ENCODE measurements around the gene CRELD2. TPM values are rescaled to one million over a fixed set of nuclear protein-coding genes. Genes with fewer than 3 reads are reported as not detected.

The CRELD2 gene
- total and polyA plus RNA-seq, 8 donors, result 19.4 to 83.0 (median 38.0) TPM

DNA sequence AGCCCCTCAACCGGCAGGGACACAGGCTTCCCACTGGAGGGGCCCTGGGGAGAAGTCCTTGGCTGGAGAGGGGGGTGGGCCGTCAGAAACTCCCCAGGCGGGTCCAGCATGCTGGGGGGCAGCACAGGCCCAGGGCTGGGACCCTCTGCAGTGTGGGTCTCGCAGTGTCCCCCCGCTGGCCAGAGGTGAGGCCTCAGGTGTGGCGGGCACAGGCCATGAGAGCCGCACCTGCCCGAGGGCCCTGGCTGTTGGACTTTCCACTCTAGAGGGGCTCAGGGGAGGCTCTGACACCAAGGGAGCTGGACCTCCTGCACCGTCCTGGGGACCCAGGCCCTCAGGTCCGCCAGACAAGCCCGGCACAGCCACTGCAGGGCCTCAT is 31.5 kb downstream of the CRELD2 start:
- H3K36me3 ChIP-seq, result no peaks in the 10 kb centered on the region
- H3K27ac ChIP-seq, result peak overlapping the region; percentile 94 to 98 (median 98)
- H3K4me3 ChIP-seq, result no peak overlapping the region
- H3K4me1 ChIP-seq, result peaks cover 52 to 70% (median 58%) of the 10 kb centered on the region in 4 donors
- WGBS, 5 donors, result 36 to 81% (median 60%) methylated on average over 3 to 11 of the region's 11 CpGs
- DNase-seq, result no peak
- intact Hi-C loops (cut with DNase I; ENCODE audit: low total_unique reads), result no loop called here
- no peaks in the 10 kb centered on the region for H3K9me3 ChIP-seq
- no peak for TF ChIP-seq POLR2AphosphoS5 (IDR thresholded peaks at IDR 0.05)
- TF ChIP-seq EP300 (IDR thresholded peaks at IDR 0.05), result no peak
- no peak for TF ChIP-seq CTCF (IDR thresholded peaks at IDR 0.05)
- no peak for TF ChIP-seq POLR2A (IDR thresholded peaks at IDR 0.05)
- H3K27me3 ChIP-seq, result no peaks in the 10 kb centered on the region

DNA sequence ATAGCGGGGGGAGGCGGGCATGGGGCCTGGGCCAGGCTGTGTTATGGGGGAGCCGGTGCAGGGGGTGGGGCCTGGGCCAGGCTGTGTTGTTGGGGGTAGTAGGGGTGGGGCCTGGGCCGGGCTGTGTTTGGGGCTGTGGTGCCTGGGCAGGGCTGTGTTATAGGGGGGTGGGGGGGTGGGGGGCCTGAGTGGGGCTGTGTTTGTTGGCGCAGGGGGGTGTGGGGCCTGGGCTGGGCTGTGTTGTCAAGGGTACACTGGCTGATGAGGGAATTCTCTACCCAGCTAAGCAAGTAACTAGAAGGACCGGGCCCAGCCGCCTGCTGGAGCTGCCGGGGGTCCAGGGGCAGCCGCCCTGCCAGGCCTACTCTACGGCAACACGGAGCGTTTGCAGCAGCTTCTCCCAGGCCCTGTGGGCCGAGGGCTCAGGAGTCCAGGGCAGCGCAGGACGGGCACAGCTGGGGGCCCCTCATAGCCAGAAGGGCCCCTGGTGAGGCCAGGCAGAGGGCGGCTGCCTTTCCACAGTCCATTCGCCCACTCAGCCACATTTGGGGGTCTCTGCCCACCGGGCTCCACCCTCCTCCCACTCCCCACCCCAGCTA is 32.1 kb downstream of the CRELD2 start:
- Histone ChIP-seq H3K9me3 (no peaks in the 10 kb centered on the region), H3K4me1 (peaks cover 57 to 76% (median 62%) of the 10 kb centered on the region in 4 donors), H3K36me3 (no peaks in the 10 kb centered on the region), H3K4me3 (no peak overlapping the region), H3K27me3 (no peaks in the 10 kb centered on the region), H3K27ac (peak overlapping the region; percentile 94 to 98 (median 98))
- peak; percentile 69 to 84 for DNase-seq
- intact Hi-C loops (cut with DNase I; ENCODE audit: low total_unique reads), result no loop called here
- no peak for TF ChIP-seq EP300 (IDR thresholded peaks at IDR 0.05)
- TF ChIP-seq POLR2A (IDR thresholded peaks at IDR 0.05), result no peak
- no peak for TF ChIP-seq POLR2AphosphoS5 (IDR thresholded peaks at IDR 0.05)
- no peak for TF ChIP-seq CTCF (IDR thresholded peaks at IDR 0.05)
- 24 to 68% (median 48%) methylated on average over 8 to 18 of the region's 18 CpGs for WGBS, 5 donors

GRCh38 chr22:49951000-49951677 is 32.7 kb downstream of the CRELD2 start:
- peak; percentile 97 to 99 for DNase-seq
- Histone ChIP-seq H3K27ac (peak overlapping the region; percentile 94 to 98 (median 98)), H3K36me3 (no peaks in the 10 kb centered on the region), H3K4me1 (peaks cover 51 to 76% (median 62%) of the 10 kb centered on the region in 4 donors), H3K4me3 (no peak overlapping the region), H3K27me3 (no peaks in the 10 kb centered on the region), H3K9me3 (no peaks in the 10 kb centered on the region)
- WGBS, 5 donors, result 34 to 61% (median 47%) methylated on average over 24 to 28 of the region's 28 CpGs
- intact Hi-C loops (cut with DNase I; ENCODE audit: low total_unique reads), result no loop called here
- no peak for TF ChIP-seq POLR2A (IDR thresholded peaks at IDR 0.05)
- TF ChIP-seq POLR2AphosphoS5 (IDR thresholded peaks at IDR 0.05), result peak; percentile 59 to 97 (median 95)
- no peak for TF ChIP-seq CTCF (IDR thresholded peaks at IDR 0.05)
- TF ChIP-seq EP300 (IDR thresholded peaks at IDR 0.05), result peak; percentile 27

- Histone ChIP-seq H3K27ac (peak overlapping the region; percentile 94 to 98 (median 98)), H3K36me3 (no peaks in the 10 kb centered on the region), H3K27me3 (no peaks in the 10 kb centered on the region), H3K4me3 (no peak overlapping the region), H3K4me1 (peaks cover 48 to 75% (median 63%) of the 10 kb centered on the region in 4 donors), H3K9me3 (no peaks in the 10 kb centered on the region)
- DNase-seq, result peak in 1 of 2 donors; percentile 51
- 27 to 62% (median 43%) methylated on average over 3 to 4 of the region's 4 CpGs; no CpG with 5 or more reads in 1 of the 5 donors for WGBS, 5 donors
- intact Hi-C loops (cut with DNase I; ENCODE audit: low total_unique reads), result no loop called here
- TF ChIP-seq EP300 (IDR thresholded peaks at IDR 0.05), result no peak
- no peak for TF ChIP-seq CTCF (IDR thresholded peaks at IDR 0.05)
- TF ChIP-seq POLR2AphosphoS5 (IDR thresholded peaks at IDR 0.05), result no peak
- TF ChIP-seq POLR2A (IDR thresholded peaks at IDR 0.05), result no peak
Measured at GRCh38 chr22:49951678-49951985, 33.2 kb downstream of the CRELD2 start.

All from stomach (tissue), 9 donors.